Measurements from ENCODE around the gene SYCP2.

The SYCP2 gene

DNA sequence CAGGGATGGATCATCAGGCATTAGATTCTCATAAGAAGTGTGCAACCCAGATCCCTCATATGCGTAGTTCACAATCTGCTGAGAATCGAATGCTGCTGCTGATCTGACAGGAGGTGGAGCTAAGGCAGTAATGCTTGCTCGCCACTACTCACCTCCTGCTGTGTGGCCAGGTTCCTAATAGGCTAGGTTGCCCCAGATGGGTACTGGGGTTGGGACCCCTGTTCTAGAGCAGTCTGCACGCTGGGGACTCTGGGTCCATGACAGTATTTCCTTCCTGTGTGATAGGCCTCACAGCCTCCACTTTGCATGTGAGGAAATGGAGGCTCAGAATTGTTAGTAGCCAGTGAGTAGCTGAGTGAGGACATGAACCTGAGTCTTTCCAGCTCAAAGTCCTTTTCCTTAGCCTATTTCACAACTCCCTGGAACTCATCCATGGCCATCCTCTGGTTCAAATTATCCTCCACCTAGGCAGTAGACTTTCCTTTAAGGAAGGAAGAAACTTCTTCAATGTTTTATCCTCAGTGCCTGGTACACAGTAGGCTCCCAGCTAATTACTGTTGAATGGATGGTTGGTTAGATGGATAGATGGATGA is 117.2 kb downstream of the SYCP2 start:
- H3K36me3 Mint-ChIP-seq, result no peaks in the 10 kb centered on the region
- H3K27ac Mint-ChIP-seq, result no peak overlapping the region
- H3K4me3 Mint-ChIP-seq, result no peak overlapping the region
- no peaks in the 10 kb centered on the region for H3K9me3 Mint-ChIP-seq
- no peaks in the 10 kb centered on the region for H3K27me3 Mint-ChIP-seq
- H3K4me1 Mint-ChIP-seq, result no peaks in the 10 kb centered on the region

DNA sequence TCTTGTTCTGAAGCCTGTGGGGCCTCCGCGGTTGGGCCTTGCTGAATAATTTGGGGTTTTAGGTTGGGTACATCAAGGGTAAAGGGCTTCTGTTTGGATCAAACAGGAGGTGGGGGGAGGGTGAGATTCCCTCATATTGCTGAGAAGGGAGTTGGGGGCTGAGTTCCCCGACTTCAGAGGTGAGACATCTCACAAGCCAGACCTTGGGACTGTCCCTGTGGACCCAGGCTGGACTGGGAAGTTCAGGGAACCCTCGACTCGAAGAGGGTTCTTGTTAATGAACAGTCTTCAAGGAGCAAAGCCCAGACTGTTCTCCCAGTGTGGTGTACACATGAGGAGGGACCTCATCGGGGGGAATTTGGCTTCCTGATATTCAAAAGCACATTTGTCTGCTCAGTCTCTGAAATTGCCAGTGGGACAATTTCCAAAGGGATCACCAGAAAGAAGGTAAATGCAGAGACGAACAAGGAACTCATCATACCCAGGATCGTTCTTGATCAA is 118.5 kb downstream of the SYCP2 start:
- Mint-ChIP-seq H3K9me3 (no peaks in the 10 kb centered on the region), H3K4me3 (no peak overlapping the region), H3K36me3 (no peaks in the 10 kb centered on the region), H3K27me3 (no peaks in the 10 kb centered on the region), H3K4me1 (no peaks in the 10 kb centered on the region), H3K27ac (no peak overlapping the region)

DNA sequence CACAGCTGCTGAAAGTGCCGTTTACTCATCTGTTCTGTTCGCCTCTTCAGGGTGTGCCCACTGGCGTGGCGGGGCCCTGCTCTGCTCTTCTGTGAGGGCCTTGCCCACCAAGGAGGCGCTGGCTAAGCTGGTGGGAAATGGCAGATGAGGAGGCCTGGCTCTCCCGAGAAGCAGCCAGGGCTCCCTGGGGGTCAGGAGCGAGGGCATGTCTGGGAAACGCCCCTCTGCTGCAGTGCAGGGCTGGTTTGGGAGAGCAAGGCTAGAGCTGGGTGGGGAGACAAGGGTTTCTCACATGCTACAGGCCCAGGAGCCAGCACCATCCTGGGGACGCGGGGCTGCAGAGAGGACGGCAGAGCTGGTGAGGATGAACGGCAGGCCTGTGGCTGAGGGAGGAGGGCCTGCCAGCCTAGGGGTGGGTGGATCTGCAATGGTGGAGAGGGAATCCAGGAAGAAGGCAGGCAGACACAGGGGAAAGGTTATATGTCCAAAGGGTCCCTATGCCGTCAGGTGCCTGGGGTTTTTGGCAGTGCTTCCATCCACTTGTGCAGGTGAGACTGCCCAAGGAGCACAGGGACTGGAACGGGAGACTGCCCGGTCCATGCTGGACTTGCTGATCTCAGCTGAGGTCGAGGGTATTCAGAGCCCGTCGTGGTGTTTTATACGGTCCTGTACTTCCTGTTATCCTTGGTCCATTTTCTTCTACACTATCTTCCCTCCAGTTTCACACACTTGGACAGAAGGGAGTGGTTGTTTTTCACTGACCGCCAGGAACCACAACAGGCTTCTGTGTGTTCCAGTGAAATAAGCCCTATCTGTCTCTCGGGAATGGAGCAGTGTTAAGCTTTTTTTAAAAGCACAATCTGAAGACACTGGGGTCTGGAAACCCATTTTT is 119.2 kb downstream of the SYCP2 start:
- Mint-ChIP-seq H3K4me3 (no peak overlapping the region), H3K4me1 (no peaks in the 10 kb centered on the region), H3K36me3 (no peaks in the 10 kb centered on the region), H3K9me3 (no peaks in the 10 kb centered on the region), H3K27ac (no peak overlapping the region), H3K27me3 (no peaks in the 10 kb centered on the region)

All from activated naive CD4-positive, alpha-beta T cell treated with anti-CD3 and anti-CD28 coated beads, Interleukin-2, amount 50 U/mL, for 24 hours (primary cell).